ENCODE measurements around the gene LAIR2. TPM values are rescaled to one million over a fixed set of nuclear protein-coding genes. Genes with fewer than 3 reads are reported as not detected.

LAIR2 gene
- total and polyA plus RNA-seq, 10 of the 15 experiments (the other 5 are each of a cell fraction or from before 2014, with no cell fraction given), result not detected

DNA sequence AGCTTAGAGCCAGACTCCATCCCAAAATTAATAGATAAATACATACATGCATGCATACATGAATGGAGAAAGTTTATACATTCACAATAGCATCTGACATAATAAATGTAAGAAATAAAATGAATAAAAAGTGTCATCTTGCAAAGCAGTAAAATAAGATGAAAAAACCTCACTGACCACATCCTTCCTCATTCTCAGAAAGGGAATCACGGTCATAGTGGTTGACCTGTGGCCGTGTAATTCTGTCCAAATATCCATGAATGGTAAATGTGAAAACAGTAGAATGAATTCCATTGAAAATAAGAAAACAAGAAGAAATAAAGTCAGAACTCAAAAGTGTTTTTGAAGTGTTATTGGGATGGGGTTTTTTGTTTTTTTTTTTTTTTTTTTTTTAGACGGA, 19.7 kb upstream of the LAIR2 start (continued):
- TF ChIP-seq, protein P1, sequence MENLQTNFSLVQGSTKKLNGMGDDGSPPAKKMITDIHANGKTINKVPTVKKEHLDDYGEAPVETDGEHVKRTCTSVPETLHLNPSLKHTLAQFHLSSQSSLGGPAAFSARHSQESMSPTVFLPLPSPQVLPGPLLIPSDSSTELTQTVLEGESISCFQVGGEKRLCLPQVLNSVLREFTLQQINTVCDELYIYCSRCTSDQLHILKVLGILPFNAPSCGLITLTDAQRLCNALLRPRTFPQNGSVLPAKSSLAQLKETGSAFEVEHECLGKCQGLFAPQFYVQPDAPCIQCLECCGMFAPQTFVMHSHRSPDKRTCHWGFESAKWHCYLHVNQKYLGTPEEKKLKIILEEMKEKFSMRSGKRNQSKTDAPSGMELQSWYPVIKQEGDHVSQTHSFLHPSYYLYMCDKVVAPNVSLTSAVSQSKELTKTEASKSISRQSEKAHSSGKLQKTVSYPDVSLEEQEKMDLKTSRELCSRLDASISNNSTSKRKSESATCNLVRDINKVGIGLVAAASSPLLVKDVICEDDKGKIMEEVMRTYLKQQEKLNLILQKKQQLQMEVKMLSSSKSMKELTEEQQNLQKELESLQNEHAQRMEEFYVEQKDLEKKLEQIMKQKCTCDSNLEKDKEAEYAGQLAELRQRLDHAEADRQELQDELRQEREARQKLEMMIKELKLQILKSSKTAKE (IDR thresholded peaks at IDR 0.05; ENCODE audit: low read depth, poor library complexity, severe bottlenecking), result no peak
- TF ChIP-seq ZNF24 (IDR thresholded peaks at IDR 0.05) (no peak), GATAD2B (conservative IDR thresholded peaks at IDR 0.05; ENCODE audit: low read depth) (no peak), MYC (IDR thresholded peaks at IDR 0.05; ENCODE audit: insufficient read depth, insufficient read length, insufficient replicate concordance, low read length, severe bottlenecking) (no peak), CBX5 (IDR thresholded peaks at IDR 0.05; ENCODE audit: low read depth) (no peak), SPI1 (IDR thresholded peaks at IDR 0.05; ENCODE audit: borderline replicate concordance, insufficient read depth, low read depth, low read length) (no peak), TCF3 (IDR thresholded peaks at IDR 0.05; ENCODE audit: borderline replicate concordance, insufficient read depth, low read depth, low read length) (no peak), KAT2A (conservative IDR thresholded peaks at IDR 0.05; ENCODE audit: control insufficient read depth, low read depth, low read length) (no peak), ESRRA (IDR thresholded peaks at IDR 0.05; ENCODE audit: low read length) (no peak), MTA2 (IDR thresholded peaks at IDR 0.05; ENCODE audit: low read depth) (no peak), SRF (IDR thresholded peaks at IDR 0.05; ENCODE audit: low read depth in 2 of 2, low read length in 2 of 2) (no peak), HDAC6 (IDR thresholded peaks at IDR 0.05; ENCODE audit: unreplicated experiment) (no peak)
- TF ChIP-seq, protein P2, sequence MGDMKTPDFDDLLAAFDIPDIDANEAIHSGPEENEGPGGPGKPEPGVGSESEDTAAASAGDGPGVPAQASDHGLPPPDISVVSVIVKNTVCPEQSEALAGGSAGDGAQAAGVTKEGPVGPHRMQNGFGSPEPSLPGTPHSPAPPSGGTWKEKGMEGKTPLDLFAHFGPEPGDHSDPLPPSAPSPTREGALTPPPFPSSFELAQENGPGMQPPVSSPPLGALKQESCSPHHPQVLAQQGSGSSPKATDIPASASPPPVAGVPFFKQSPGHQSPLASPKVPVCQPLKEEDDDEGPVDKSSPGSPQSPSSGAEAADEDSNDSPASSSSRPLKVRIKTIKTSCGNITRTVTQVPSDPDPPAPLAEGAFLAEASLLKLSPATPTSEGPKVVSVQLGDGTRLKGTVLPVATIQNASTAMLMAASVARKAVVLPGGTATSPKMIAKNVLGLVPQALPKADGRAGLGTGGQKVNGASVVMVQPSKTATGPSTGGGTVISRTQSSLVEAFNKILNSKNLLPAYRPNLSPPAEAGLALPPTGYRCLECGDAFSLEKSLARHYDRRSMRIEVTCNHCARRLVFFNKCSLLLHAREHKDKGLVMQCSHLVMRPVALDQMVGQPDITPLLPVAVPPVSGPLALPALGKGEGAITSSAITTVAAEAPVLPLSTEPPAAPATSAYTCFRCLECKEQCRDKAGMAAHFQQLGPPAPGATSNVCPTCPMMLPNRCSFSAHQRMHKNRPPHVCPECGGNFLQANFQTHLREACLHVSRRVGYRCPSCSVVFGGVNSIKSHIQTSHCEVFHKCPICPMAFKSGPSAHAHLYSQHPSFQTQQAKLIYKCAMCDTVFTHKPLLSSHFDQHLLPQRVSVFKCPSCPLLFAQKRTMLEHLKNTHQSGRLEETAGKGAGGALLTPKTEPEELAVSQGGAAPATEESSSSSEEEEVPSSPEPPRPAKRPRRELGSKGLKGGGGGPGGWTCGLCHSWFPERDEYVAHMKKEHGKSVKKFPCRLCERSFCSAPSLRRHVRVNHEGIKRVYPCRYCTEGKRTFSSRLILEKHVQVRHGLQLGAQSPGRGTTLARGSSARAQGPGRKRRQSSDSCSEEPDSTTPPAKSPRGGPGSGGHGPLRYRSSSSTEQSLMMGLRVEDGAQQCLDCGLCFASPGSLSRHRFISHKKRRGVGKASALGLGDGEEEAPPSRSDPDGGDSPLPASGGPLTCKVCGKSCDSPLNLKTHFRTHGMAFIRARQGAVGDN (IDR thresholded peaks at IDR 0.05), result no peak
